GM12892 (cell line): ENCODE data around the gene ARHGAP24.

ENCODE experiments used
- POLR2A ChIP-seq: IDR thresholded peaks from 2 replicates; pipeline ENCODE4 v1.6.1; 2011; ENCODE audit warnings: low read depth, low read length, control low read depth
- POLR2AphosphoS5 ChIP-seq: IDR thresholded peaks from 2 replicates; pipeline ENCODE4 v1.6.1; 2011; ENCODE audit warnings: low read depth, low read length, control low read depth
- TAF1 ChIP-seq: IDR thresholded peaks from 2 replicates; pipeline ENCODE4 v1.6.1; 2011; ENCODE audit warnings: low read depth, mild to moderate bottlenecking, control low read depth, low read length, borderline replicate concordance

- TF ChIP-seq POLR2A (no peak), POLR2AphosphoS5 (no peak), TAF1 (no peak)
These were observed 94.9 kb downstream of the ARHGAP24 start for GRCh38 chr4:85569730-85570299.
